ENCODE data around the gene RETSAT. TPM values are rescaled to one million over a fixed set of nuclear protein-coding genes. Genes with fewer than 3 reads are reported as not detected.

Gene RETSAT
- total and polyA plus RNA-seq, 2 of the 13 experiments (the other 11 are each of a cell fraction or from before 2014, with no cell fraction given): 46.7 to 61.0 TPM

- TF ChIP-seq RNF219 (CRISPR knock-in tag; IDR thresholded peaks at IDR 0.05) (no peak), KAT7 (CRISPR knock-in tag; IDR thresholded peaks at IDR 0.05; ENCODE audit: borderline replicate concordance) (peak; percentile 94), HOXA7 (CRISPR knock-in tag; IDR thresholded peaks at IDR 0.05) (no peak), ZNF557 (CRISPR knock-in tag; IDR thresholded peaks at IDR 0.05) (peak; percentile 90; the same call in 1 of the 2 replicates), ZNF747 (CRISPR knock-in tag; IDR thresholded peaks at IDR 0.05; ENCODE audit: borderline replicate concordance) (peak; percentile 98; the same call in 1 of the 2 replicates), ZSCAN21 (CRISPR knock-in tag; IDR thresholded peaks at IDR 0.05; ENCODE audit: borderline replicate concordance) (peak; percentile 80), SP2 (CRISPR knock-in tag; IDR thresholded peaks at IDR 0.05) (no peak), ZNF501 (CRISPR knock-in tag; IDR thresholded peaks at IDR 0.05) (peak; percentile 95), PRDM4 (CRISPR knock-in tag; IDR thresholded peaks at IDR 0.05; ENCODE audit: borderline replicate concordance) (peak; percentile 67; the same call in 1 of the 2 replicates), ZNF10 (CRISPR knock-in tag; IDR thresholded peaks at IDR 0.05; ENCODE audit: borderline replicate concordance, low read depth) (no peak), SUZ12 (IDR thresholded peaks at IDR 0.05; ENCODE audit: low read depth, low read length) (peak; percentile 82), ZNF160 (CRISPR knock-in tag; IDR thresholded peaks at IDR 0.05) (0 out of 2 replicates have a peak, but pooled peaks have one; percentile 53), ZNF782 (CRISPR knock-in tag; IDR thresholded peaks at IDR 0.05; ENCODE audit: borderline replicate concordance) (peak; percentile 99), ZNF768 (CRISPR knock-in tag; IDR thresholded peaks at IDR 0.05) (peak; percentile 67; the same call in 1 of the 2 replicates), ZNF142 (CRISPR knock-in tag; IDR thresholded peaks at IDR 0.05) (peak; percentile 94), MLLT10 (CRISPR knock-in tag; IDR thresholded peaks at IDR 0.05) (no peak), SMC3 (IDR thresholded peaks at IDR 0.05; ENCODE audit: low read length) (no peak), ZNF550 (CRISPR knock-in tag; IDR thresholded peaks at IDR 0.05; ENCODE audit: borderline replicate concordance) (no peak), ZNF576 (CRISPR knock-in tag; IDR thresholded peaks at IDR 0.05) (no peak)
Observed at GRCh38 chr2:85354286-85355072, at the start of gene RETSAT, which contains the start of gene ELMOD3 (continued).

Measured in HepG2 (cell line).